Left kidney (tissue), 2 donors: ENCODE results near the gene TMEM54. TPM values are rescaled to one million over a fixed set of nuclear protein-coding genes. Genes with fewer than 3 reads are reported as not detected.

ENCODE experiments used
- DNase-seq: peaks from one replicate; pipeline ENCODE4 v3.0.0-alpha.2; 2013
- polyA plus RNA-seq: library from polyadenylated mRNA; unstranded; fragments of 120-200 nt; gene quantifications from one replicate; pipeline ENCODE4 v1.2.1, GENCODE V29; 2013; ENCODE audit not compliant: insufficient read length

TMEM54 gene
- polyA plus RNA-seq, 1 donor, result 5.6 TPM

DNA sequence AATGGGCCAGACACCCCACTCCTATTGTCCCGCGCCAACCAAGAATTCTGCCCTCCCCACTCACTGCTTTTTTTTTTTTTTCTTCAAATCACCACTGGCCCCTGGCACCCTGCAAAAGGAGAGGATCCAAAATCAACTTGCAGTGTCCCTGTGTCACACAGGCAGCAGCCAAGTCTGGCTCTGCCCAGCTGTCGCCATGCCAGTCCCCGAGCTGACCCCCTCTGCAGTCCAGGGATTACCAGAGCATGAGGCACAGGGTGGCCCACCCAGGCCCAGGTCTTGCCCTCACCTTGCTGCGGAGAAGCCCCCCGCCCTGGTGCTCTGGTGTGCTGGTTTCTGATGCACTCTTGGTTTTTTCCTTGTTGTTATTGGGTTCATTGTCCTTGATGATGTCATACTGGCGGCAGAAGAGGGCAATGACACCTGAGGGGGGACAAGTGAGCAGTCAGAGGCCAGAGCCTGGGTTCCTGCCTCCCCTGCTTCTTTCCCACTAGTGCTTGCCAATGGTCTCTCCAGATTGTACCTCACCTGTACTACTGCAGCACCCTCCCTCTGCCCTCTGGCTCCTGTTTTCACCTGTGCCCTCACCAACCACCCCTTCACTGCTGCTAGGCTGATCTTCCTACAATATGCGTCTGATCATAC is 36.7 kb downstream of the TMEM54 start:
- no peak for DNase-seq

DNA sequence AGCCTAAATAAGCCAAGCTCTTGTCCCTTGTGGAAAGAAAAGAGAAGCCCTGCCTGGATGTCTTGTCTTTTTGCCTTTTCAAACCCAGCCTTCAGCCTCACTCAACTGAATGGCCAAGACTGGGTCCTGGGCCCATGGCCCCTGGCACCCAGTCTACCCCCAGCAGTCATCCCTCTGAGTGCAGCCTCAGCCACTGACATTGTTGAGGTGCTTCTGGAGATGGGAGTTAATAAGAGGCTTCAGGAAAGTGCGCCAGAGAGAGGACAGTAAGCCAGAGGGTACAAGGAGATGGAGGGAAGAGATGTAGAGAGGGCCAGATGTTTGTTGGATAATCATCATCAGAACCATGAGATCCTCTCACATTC is 37.3 kb downstream of the TMEM54 start:
- DNase-seq, result no peak

- DNase-seq, result no peak
Measured at GRCh38 chr1:32863218-32863880, 37.8 kb downstream of the TMEM54 start.

DNA sequence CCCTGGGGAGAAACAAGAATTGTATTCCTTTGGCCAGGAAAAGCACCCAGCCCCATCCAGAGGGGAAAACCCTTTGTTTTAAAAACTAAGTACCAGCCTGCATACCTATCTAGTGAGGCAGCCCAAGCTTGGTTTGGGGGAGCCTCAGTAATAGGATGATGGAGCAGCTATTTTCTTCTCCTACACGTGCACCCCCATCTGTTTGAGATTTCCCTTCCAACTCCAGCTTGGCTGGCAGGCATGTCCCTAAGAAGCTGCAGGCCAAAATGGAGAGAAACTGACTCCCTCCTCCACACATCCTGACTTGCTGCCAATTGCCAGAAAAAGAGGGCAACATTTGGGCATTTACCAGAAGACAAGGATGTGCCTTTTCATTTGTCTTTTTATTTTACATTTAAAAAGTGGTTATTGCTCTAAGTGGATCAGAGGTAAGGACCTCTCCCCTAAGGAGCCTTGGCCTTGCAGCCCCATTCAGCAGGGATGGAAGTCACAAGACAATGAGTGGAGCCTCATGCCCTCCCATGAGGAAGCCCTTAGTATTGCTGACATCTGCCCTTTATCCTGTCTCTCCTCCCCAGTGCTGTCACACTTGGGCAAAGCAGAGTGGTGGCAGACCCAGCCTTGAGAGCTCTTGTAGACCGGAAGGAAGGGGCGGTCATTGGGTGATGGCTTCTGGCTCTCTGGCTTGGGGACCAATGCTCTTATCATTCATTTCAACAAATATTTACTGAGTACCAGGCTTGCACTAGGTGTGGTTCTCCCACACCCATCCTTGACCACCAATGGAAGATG is 39.1 kb downstream of the TMEM54 start:
- DNase-seq, result no peak

- no peak for DNase-seq
Measured at GRCh38 chr1:32860566-32860965, 40.6 kb downstream of the TMEM54 start.

DNA sequence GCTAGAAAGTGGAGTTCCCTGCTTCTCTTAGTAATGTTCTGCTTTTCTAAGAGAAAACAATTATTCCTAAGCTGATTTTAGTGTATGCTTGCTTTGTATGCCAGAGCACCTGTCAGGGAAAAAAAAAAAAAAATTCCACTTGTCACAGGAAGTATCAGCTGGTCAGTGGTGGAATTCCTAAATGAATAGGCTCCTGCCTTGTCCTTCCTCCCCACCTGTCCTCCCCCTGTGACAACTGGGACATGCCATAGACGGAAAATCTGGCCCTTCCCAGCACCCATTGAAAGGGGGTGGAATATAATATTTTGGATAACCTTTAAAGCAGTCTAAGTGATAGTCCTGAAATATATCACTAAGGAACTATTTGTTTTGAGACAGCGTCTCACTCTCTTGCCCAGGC is 41.3 kb downstream of the TMEM54 start:
- no peak for DNase-seq

DNA sequence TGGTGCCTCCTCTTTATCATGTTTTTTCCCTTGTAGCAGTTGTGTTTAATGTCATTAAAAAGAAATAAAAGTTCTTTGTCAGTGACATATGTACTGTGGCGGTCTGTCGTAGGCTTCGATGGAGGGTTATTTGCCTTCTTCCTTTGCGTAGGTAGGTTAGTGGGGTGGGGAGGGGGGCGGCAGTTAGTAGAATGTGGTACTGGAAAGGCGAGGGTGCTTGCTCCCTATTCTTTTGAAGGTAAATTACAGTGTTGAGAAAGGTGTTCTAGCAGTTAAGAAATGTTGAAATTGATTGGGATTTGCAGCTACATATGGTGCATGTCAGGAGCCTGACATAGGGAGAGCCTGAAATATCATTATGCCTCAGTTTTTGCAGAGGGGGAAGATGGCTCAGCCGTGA is 42.4 kb downstream of the TMEM54 start:
- no peak for DNase-seq

GRCh38 chr1:32858136-32858535 is 43.1 kb downstream of the TMEM54 start:
- DNase-seq, result no peak

DNA sequence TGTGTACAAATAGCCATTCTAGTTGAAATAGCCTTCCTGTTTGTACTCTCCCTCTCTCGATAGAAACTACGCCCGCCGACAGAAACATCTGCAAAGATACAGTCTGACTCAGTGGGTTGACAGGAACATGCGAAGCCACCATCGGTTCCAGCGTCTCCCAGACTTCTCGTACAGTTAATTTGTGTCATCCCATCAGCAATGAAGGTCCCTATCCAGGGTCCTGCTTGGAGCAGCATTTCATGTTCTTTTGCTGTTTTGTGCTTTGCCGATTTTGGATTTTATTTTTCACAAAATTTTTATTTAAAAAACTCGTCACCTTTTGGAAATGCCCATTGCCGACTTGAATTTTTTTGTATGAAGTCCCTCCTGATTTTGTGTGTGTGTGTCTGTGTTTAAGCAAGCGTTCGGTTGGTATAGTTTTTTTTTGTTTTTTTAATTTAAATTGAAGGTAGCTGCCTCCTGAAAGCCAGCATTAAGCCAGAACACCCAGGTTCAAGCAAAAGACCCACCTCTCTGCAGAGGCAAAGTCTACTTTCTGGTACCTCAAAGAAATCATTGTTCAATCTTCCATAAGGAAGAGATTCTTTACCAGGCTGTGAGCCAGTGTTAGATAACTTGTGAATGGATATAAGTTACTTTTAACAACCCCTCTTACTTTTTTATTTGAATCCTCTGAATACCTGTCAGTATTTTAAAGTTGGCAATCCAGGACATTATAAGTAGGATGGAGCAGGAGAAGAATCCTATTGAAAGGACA is 45.1 kb downstream of the TMEM54 start:
- DNase-seq, result no peak

GRCh38 chr1:32848354-32849063 is 52.7 kb downstream of the TMEM54 start:
- no peak for DNase-seq

Other genes with a start within 250 kb of the TMEM54 start
- 1.2 TPM for gene SYNC, start 198.6 kb downstream of the TMEM54 start, polyA plus RNA-seq
- 78.6 TPM for gene YARS1, start 84.0 kb downstream of the TMEM54 start, polyA plus RNA-seq
- gene S100PBP, start 83.7 kb downstream of the TMEM54 start, polyA plus RNA-seq, result 57.7 TPM
- gene FNDC5, start 30.5 kb downstream of the TMEM54 start, polyA plus RNA-seq, result 44.6 TPM
- 0.57 TPM for gene HPCA, start 14.9 kb downstream of the TMEM54 start, polyA plus RNA-seq
- 16.1 TPM for gene RNF19B, start 63.4 kb upstream of the TMEM54 start, polyA plus RNA-seq
- 236 TPM for gene AK2, start 135.5 kb upstream of the TMEM54 start, polyA plus RNA-seq
- 5.9 TPM for gene AZIN2, start 179.8 kb upstream of the TMEM54 start, polyA plus RNA-seq